CD8-positive, alpha-beta memory T cell (primary cell): Measurements from ENCODE around the gene ABHD11. TPM values are rescaled to one million over a fixed set of nuclear protein-coding genes. Genes with fewer than 3 reads are reported as not detected.
A peak's percentile ranks its signal among the peaks of the same experiment; 100 is the strongest.

Experiments
- CTCF ChIA-PET: fragments of 350-600 bp; sonication (Branson Sonifier 250); formaldehyde crosslinking; loops from one replicate; lab custom pipeline; 2021; ENCODE audit warnings: antibody characterized with exemption; lab: Charles Lee
- POLR2A ChIA-PET: fragments of 350-600 bp; sonication (Branson Sonifier 250); formaldehyde crosslinking; loops from one replicate; lab custom pipeline; 2021; ENCODE audit warnings: antibody characterized with exemption; lab: Charles Lee
- DNase-seq, 5 donors: peaks; one replicate each; pipeline versions ENCODE4 v3.0.0 to v3.0.0-alpha.2; 2020 to 2022; ENCODE audit warnings: mixed read lengths in 1 of 5
- H3K27ac ChIP-seq: one replicate; pipeline ENCODE4 v1.7.0; 2013; ENCODE audit warnings: low read depth, mild to moderate bottlenecking, low read length, moderate library complexity
- H3K27me3 ChIP-seq: 2 replicates; pipeline ENCODE4 v1.7.0; 2013; ENCODE audit warnings: low read length, mild to moderate bottlenecking; ENCODE audit not compliant: insufficient read depth, poor library complexity, severe bottlenecking
- H3K36me3 ChIP-seq: 2 replicates; pipeline ENCODE4 v1.7.0; 2013; ENCODE audit warnings: mild to moderate bottlenecking, low read length, moderate library complexity; ENCODE audit not compliant: insufficient read depth
- H3K4me1 ChIP-seq: 2 replicates; pipeline ENCODE4 v1.7.0; 2013; ENCODE audit warnings: mild to moderate bottlenecking, low read length, moderate library complexity; ENCODE audit not compliant: insufficient read depth
- H3K4me3 ChIP-seq: 2 replicates; pipeline ENCODE4 v1.7.0; 2013; ENCODE audit warnings: mild to moderate bottlenecking, low read length
- H3K9me3 ChIP-seq: 2 replicates; pipeline ENCODE4 v1.7.0; 2013; ENCODE audit warnings: mild to moderate bottlenecking, low read length
- H3K27ac Mint-ChIP-seq, 8 donors: one replicate each; pipeline ENCODE4 v1.8.0; 2020 to 2021; ENCODE audit warnings: mixed read lengths in 8 of 8, mild to moderate bottlenecking in 6 of 8, inconsistent platforms in 3 of 8, moderate library complexity in 3 of 8
- H3K27me3 Mint-ChIP-seq, 2 donors: one replicate each; pipeline ENCODE4 v1.8.0; 2020 to 2021; ENCODE audit warnings: mixed read lengths in 2 of 2, mild to moderate bottlenecking in 1 of 2, moderate library complexity in 1 of 2
- H3K36me3 Mint-ChIP-seq, 3 donors: one replicate each; pipeline ENCODE4 v1.8.0; 2020 to 2021; ENCODE audit warnings: mixed read lengths in 3 of 3, inconsistent platforms in 1 of 3, mild to moderate bottlenecking in 1 of 3
- H3K4me1 Mint-ChIP-seq, 3 donors: one replicate each; pipeline ENCODE4 v1.8.0; 2020 to 2021; ENCODE audit warnings: mixed read lengths in 3 of 3, inconsistent platforms in 1 of 3, mild to moderate bottlenecking in 1 of 3
- H3K4me3 Mint-ChIP-seq, 7 donors: one replicate each; pipeline ENCODE4 v1.8.0; 2020 to 2021; ENCODE audit warnings: mixed read lengths in 7 of 7, mild to moderate bottlenecking in 6 of 7, moderate library complexity in 4 of 7, inconsistent platforms in 2 of 7
- H3K9me3 Mint-ChIP-seq, 5 donors: one replicate each; pipeline ENCODE4 v1.8.0; 2020 to 2022; ENCODE audit warnings: mixed read lengths in 5 of 5, mild to moderate bottlenecking in 3 of 5, moderate library complexity in 2 of 5, inconsistent platforms in 1 of 5
- polyA plus RNA-seq: library from polyadenylated mRNA; unstranded; fragments of 300-500 nt; fragmentation: Illumina TruSeq; gene quantifications from one replicate; pipeline ENCODE4 v1.2.3, GENCODE V29; 2021
- total RNA-seq, 2 experiments: library from RNA; stranded (reverse); gene quantifications; one replicate each; pipeline ENCODE4 v1.2.3, GENCODE V29; 2021

Gene ABHD11
- total and polyA plus RNA-seq, 3 experiments from 2014 or later = 13.1 to 26.5 (median 23.2) TPM

- peak overlapping the region in 1 of 7 donors; percentile 72 for H3K4me3 Mint-ChIP-seq
- peaks cover 14% of the 10 kb centered on the region for H3K36me3 ChIP-seq
- H3K9me3 Mint-ChIP-seq = no peaks in the 10 kb centered on the region
Observed at GRCh38 chr7:73701357-73701995, 37.1 kb downstream of the ABHD11 start.

GRCh38 chr7:73700581-73701134 is 37.9 kb downstream of the ABHD11 start:
- H3K9me3 ChIP-seq = no peaks in the 10 kb centered on the region
- peaks cover 21% of the 10 kb centered on the region for H3K36me3 ChIP-seq
- H3K27me3 ChIP-seq = no peaks in the 10 kb centered on the region
- ChIA-PET CTCF (interaction anchor here (0.8 to 1.8 kb wide), 8 partner anchors 9 to 161 kb away, joined by 3 to 5 read pairs (median 3); partner anchors contain the start of gene STX1A), POLR2A (no interaction called here)
- H3K27ac ChIP-seq = no peak overlapping the region
- no peak for DNase-seq
- Mint-ChIP-seq H3K36me3 (peaks cover 0 to 57% (median 4%) of the 10 kb centered on the region in 3 donors), H3K9me3 (no peaks in the 10 kb centered on the region), H3K4me1 (no peaks in the 10 kb centered on the region), H3K27me3 (peaks cover 0 to 2% of the 10 kb centered on the region in 2 donors), H3K27ac (peak overlapping the region in 1 of 8 donors; percentile 41), H3K4me3 (peak overlapping the region in 1 of 7 donors; percentile 13)
- H3K4me3 ChIP-seq = no peak overlapping the region
- no peaks in the 10 kb centered on the region for H3K4me1 ChIP-seq

More at GRCh38 chr7:73701357-73701995, 37.1 kb downstream of the ABHD11 start:
- peaks cover 0 to 1% (median 0%) of the 10 kb centered on the region in 3 donors for H3K4me1 Mint-ChIP-seq
- no peak for DNase-seq
- Histone ChIP-seq H3K9me3 (no peaks in the 10 kb centered on the region), H3K27me3 (no peaks in the 10 kb centered on the region), H3K4me3 (no peak overlapping the region), H3K4me1 (no peaks in the 10 kb centered on the region), H3K27ac (no peak overlapping the region)
- ChIA-PET POLR2A (no interaction called here), CTCF (interaction anchor here (0.8 to 1.8 kb wide), 8 partner anchors 9 to 162 kb away, joined by 3 to 5 read pairs (median 3); partner anchors contain the start of gene STX1A)
- H3K27me3 Mint-ChIP-seq = peaks cover 0 to 2% of the 10 kb centered on the region in 2 donors
- H3K36me3 Mint-ChIP-seq = peaks cover 0 to 49% (median 4%) of the 10 kb centered on the region in 3 donors
- peak overlapping the region in 4 of 8 donors; percentile 26 to 83 (median 45) for H3K27ac Mint-ChIP-seq

GRCh38 chr7:73700069-73700423 is 38.6 kb downstream of the ABHD11 start:
- POLR2A ChIA-PET = no interaction called here
- Mint-ChIP-seq H3K4me1 (no peaks in the 10 kb centered on the region), H3K4me3 (no peak overlapping the region), H3K27me3 (peaks cover 0 to 2% of the 10 kb centered on the region in 2 donors), H3K27ac (no peak overlapping the region), H3K36me3 (peaks cover 0 to 62% (median 4%) of the 10 kb centered on the region in 3 donors), H3K9me3 (no peaks in the 10 kb centered on the region)
- no peaks in the 10 kb centered on the region for H3K27me3 ChIP-seq
- H3K9me3 ChIP-seq = no peaks in the 10 kb centered on the region
- no peaks in the 10 kb centered on the region for H3K4me1 ChIP-seq
- no peak overlapping the region for H3K4me3 ChIP-seq
- H3K36me3 ChIP-seq = peaks cover 21% of the 10 kb centered on the region
- no peak overlapping the region for H3K27ac ChIP-seq
- CTCF ChIA-PET = interaction anchor here (0.9 to 1.2 kb wide), 3 partner anchors 11 to 25 kb away, joined by 3 to 4 read pairs (median 3); no protein-coding TSS in a partner anchor
- DNase-seq = no peak

- H3K9me3 Mint-ChIP-seq = no peaks in the 10 kb centered on the region
- POLR2A ChIA-PET = no interaction called here
Observed at GRCh38 chr7:73699370-73700068, 39.1 kb downstream of the ABHD11 start.

GRCh38 chr7:73698410-73698809 is 40.2 kb downstream of the ABHD11 start:
- Mint-ChIP-seq H3K27ac (peak overlapping the region in 4 of 8 donors; percentile 17 to 54 (median 42)), H3K4me1 (no peaks in the 10 kb centered on the region), H3K4me3 (no peak overlapping the region), H3K36me3 (peaks cover 0 to 78% (median 11%) of the 10 kb centered on the region in 3 donors), H3K27me3 (peaks cover 0 to 2% of the 10 kb centered on the region in 2 donors), H3K9me3 (no peaks in the 10 kb centered on the region)
- Histone ChIP-seq H3K4me1 (no peaks in the 10 kb centered on the region), H3K27ac (no peak overlapping the region), H3K36me3 (peaks cover 35% of the 10 kb centered on the region), H3K27me3 (no peaks in the 10 kb centered on the region), H3K9me3 (no peaks in the 10 kb centered on the region), H3K4me3 (no peak overlapping the region)
- no peak for DNase-seq
- POLR2A ChIA-PET = interaction anchor here (0.6 kb wide), 1 partner anchor 19 kb away, joined by 4 read pairs; no protein-coding TSS in a partner anchor
- CTCF ChIA-PET = interaction anchor here (1.1 kb wide), 1 partner anchor 10 kb away, joined by 4 read pairs; no protein-coding TSS in a partner anchor

More at GRCh38 chr7:73699370-73700068, 39.1 kb downstream of the ABHD11 start:
- Histone ChIP-seq H3K4me1 (no peaks in the 10 kb centered on the region), H3K36me3 (peaks cover 25% of the 10 kb centered on the region), H3K27ac (no peak overlapping the region), H3K27me3 (no peaks in the 10 kb centered on the region), H3K4me3 (no peak overlapping the region), H3K9me3 (no peaks in the 10 kb centered on the region)
- CTCF ChIA-PET = interaction anchor here (0.9 to 1.2 kb wide), 2 partner anchors 18 to 25 kb away, joined by 3 to 4 read pairs; no protein-coding TSS in a partner anchor
- no peak for DNase-seq
- H3K27ac Mint-ChIP-seq = peak overlapping the region in 1 of 8 donors; percentile 33
- H3K4me1 Mint-ChIP-seq = no peaks in the 10 kb centered on the region
- no peak overlapping the region for H3K4me3 Mint-ChIP-seq
- H3K36me3 Mint-ChIP-seq = peaks cover 0 to 68% (median 7%) of the 10 kb centered on the region in 3 donors
- peaks cover 0 to 2% of the 10 kb centered on the region in 2 donors for H3K27me3 Mint-ChIP-seq

GRCh38 chr7:73696372-73696771 is 42.2 kb downstream of the ABHD11 start:
- Mint-ChIP-seq H3K9me3 (no peaks in the 10 kb centered on the region), H3K4me3 (no peak overlapping the region), H3K36me3 (peaks cover 5 to 84% (median 21%) of the 10 kb centered on the region in 3 donors), H3K27me3 (no peaks in the 10 kb centered on the region), H3K27ac (no peak overlapping the region), H3K4me1 (peaks cover 0 to 1% (median 0%) of the 10 kb centered on the region in 3 donors)
- H3K36me3 ChIP-seq = peaks cover 38% of the 10 kb centered on the region
- no peak for DNase-seq
- H3K9me3 ChIP-seq = no peaks in the 10 kb centered on the region
- ChIA-PET POLR2A (no interaction called here), CTCF (interaction anchor here (0.8 to 2.0 kb wide), 3 partner anchors 28 to 38 kb away, joined by 3 to 4 read pairs (median 4); partner anchors contain the start of gene VPS37D)
- H3K4me1 ChIP-seq = no peaks in the 10 kb centered on the region
- no peak overlapping the region for H3K4me3 ChIP-seq
- H3K27me3 ChIP-seq = no peaks in the 10 kb centered on the region
- no peak overlapping the region for H3K27ac ChIP-seq

- Mint-ChIP-seq H3K36me3 (peaks cover 9 to 87% (median 37%) of the 10 kb centered on the region in 3 donors), H3K4me3 (peak overlapping the region in 1 of 7 donors; percentile 71), H3K4me1 (peaks cover 10 to 19% (median 19%) of the 10 kb centered on the region in 3 donors), H3K27me3 (no peaks in the 10 kb centered on the region), H3K27ac (no peak overlapping the region), H3K9me3 (no peaks in the 10 kb centered on the region)
- Histone ChIP-seq H3K4me1 (no peaks in the 10 kb centered on the region), H3K4me3 (no peak overlapping the region), H3K9me3 (no peaks in the 10 kb centered on the region), H3K27me3 (no peaks in the 10 kb centered on the region), H3K36me3 (peaks cover 52% of the 10 kb centered on the region), H3K27ac (no peak overlapping the region)
- CTCF ChIA-PET = interaction anchor here (1.3 to 1.5 kb wide), 2 partner anchors 44 to 84 kb away, joined by 4 read pairs; no protein-coding TSS in a partner anchor
- POLR2A ChIA-PET = no interaction called here
- no peak for DNase-seq
Observed at GRCh38 chr7:73690646-73691045, 48.0 kb downstream of the ABHD11 start.
